ENCODE measurements around the gene RELB. TPM values are rescaled to one million over a fixed set of nuclear protein-coding genes. Genes with fewer than 3 reads are reported as not detected.

The RELB gene
- total RNA-seq, 3 donors from 2014 or later: 20.9 to 30.3 (median 21.1) TPM

DNA sequence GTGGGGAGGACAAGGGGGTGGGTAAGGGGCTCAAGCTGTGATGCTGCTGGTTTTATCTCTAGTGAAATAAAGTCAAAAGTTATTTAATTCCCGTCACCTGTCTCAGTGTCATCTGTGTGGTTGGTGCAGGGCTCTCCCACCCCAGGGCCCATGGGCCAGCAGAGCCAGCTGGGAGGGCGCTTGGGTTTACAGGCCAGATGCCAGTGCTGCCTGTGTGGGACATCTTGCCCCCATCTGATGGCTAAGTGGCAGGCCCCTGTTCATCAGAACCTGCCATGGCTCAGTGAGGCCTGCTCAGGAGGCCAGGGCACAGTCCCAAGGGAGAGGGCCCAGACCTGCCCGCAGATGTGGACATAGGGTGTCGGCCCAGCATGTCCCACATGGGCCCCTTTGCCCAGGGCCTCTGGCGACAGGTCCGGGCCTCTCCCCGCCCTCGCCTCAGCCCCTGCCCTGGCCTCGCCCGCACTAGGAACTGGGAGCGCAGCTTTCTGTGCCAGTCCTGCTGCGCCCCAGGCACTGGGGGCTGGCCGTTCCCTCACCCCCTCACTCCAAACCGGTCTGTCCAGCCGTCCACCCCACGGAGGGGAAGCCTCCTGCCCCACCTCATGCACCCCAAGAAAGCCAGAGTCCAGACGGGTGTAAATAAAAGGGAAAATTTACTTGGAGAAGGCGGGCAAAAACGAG lies 69.7 kb downstream of the RELB start:
- Histone ChIP-seq H3K9me3 (no peaks in the 10 kb centered on the region), H3K4me1 (ENCODE audit: low read depth) (peaks cover 6% of the 10 kb centered on the region), H3K36me3 (ENCODE audit: low read depth) (peaks cover 11% of the 10 kb centered on the region), H3K4me3 (no peak overlapping the region)
- DNase-seq (no peak), ATAC-seq (no peak)
- TF ChIP-seq, protein P1, sequence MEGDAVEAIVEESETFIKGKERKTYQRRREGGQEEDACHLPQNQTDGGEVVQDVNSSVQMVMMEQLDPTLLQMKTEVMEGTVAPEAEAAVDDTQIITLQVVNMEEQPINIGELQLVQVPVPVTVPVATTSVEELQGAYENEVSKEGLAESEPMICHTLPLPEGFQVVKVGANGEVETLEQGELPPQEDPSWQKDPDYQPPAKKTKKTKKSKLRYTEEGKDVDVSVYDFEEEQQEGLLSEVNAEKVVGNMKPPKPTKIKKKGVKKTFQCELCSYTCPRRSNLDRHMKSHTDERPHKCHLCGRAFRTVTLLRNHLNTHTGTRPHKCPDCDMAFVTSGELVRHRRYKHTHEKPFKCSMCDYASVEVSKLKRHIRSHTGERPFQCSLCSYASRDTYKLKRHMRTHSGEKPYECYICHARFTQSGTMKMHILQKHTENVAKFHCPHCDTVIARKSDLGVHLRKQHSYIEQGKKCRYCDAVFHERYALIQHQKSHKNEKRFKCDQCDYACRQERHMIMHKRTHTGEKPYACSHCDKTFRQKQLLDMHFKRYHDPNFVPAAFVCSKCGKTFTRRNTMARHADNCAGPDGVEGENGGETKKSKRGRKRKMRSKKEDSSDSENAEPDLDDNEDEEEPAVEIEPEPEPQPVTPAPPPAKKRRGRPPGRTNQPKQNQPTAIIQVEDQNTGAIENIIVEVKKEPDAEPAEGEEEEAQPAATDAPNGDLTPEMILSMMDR (IDR thresholded peaks at IDR 0.05): no peak
- intact Hi-C loops (cut with DNase I, micrococcal nuclease): no loop called here

- no peak for ATAC-seq
Measured at GRCh38 chr19:45071545-45071938, 70.3 kb downstream of the RELB start.

GRCh38 chr19:45071969-45072790 lies 70.9 kb downstream of the RELB start:
- Histone ChIP-seq H3K4me1 (ENCODE audit: low read depth) (peaks cover 12% of the 10 kb centered on the region), H3K4me3 (no peak overlapping the region), H3K36me3 (ENCODE audit: low read depth) (peaks cover 11% of the 10 kb centered on the region), H3K9me3 (no peaks in the 10 kb centered on the region)
- intact Hi-C loops (cut with DNase I, micrococcal nuclease): no loop called here
- ATAC-seq: no peak
- TF ChIP-seq, protein P1 (IDR thresholded peaks at IDR 0.05): no peak
- DNase-seq: no peak

More at GRCh38 chr19:45071545-45071938, 70.3 kb downstream of the RELB start:
- TF ChIP-seq, protein P1 (IDR thresholded peaks at IDR 0.05): no peak
- no peaks in the 10 kb centered on the region for H3K9me3 ChIP-seq
- peaks cover 7% of the 10 kb centered on the region for H3K4me1 ChIP-seq (ENCODE audit: low read depth)
- intact Hi-C loops (cut with DNase I, micrococcal nuclease): no loop called here
- peaks cover 11% of the 10 kb centered on the region for H3K36me3 ChIP-seq (ENCODE audit: low read depth)
- no peak for DNase-seq
- H3K4me3 ChIP-seq: no peak overlapping the region

DNA sequence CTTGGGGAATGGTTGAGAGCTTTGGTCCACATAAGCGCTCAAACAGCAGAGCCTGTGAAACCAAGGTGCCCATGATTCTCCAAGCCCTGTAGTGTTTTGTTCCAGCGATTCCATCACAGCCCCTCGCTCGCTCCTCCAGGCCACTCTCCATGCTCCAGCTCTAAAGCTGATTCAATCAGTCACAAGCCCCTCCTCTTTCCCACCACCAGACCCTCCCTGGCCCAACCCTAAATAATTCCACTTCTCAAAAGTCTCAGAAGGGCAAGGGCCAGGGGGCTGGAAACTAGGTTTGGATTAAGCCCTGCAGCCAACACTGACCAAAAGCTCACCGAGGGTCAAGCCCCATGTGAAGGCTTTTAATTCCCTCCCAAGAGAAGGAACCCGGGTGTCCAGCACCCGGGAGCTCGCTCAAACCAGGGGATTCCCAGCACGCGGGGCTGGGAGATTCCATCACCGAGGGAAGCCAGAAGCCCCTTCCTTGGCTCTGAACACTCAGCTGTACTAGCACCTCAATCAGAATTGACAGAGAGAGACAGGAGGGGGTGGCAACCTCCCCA lies 73.6 kb downstream of the RELB start:
- no peak for DNase-seq
- no peak overlapping the region for H3K4me3 ChIP-seq
- no peaks in the 10 kb centered on the region for H3K9me3 ChIP-seq
- intact Hi-C loops (cut with DNase I, micrococcal nuclease): no loop called here
- ATAC-seq: no peak
- peaks cover 20% of the 10 kb centered on the region for H3K4me1 ChIP-seq (ENCODE audit: low read depth)
- TF ChIP-seq, protein P1 (IDR thresholded peaks at IDR 0.05): no peak
- peaks cover 11% of the 10 kb centered on the region for H3K36me3 ChIP-seq (ENCODE audit: low read depth)

DNA sequence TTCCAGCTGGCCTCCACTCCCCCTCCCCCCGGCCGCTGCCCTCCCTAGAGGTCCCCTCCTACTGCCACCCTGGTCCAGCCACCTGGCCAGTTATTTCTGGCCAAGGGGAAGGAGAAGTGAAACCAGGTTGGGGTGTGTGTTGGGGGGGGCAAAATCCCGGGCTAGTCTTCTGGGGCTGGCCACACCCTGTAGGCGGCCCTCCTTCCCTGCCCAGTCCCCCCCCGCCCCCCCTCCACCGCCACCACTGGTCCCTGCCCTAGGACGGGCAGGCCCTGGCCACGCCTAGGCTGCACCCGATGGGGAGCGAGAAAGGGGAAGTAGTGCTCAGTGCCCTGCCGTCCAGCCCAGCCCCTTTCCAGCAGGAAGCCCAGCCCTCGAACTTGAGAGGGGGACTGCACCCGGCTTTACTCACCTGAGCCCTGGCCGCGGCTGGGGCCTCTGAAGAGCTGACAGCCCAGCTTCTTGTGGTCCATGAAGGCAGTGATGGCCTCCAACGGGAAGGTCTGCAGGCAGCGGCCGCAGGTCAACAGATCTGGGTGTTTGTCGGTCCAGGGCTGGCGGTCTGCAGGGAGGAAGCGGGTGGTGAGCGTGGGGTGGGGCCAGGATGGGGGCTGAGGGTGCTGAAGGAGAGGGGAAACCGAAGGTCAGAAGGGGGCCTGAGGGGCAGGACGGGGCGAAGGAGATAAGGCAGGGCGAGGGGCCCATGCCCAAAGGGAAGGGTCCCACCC lies 74.2 kb downstream of the RELB start:
- TF ChIP-seq, protein P1 (IDR thresholded peaks at IDR 0.05): no peak
- intact Hi-C loops (cut with DNase I, micrococcal nuclease): no loop called here
- ATAC-seq: peak; percentile 75
- Histone ChIP-seq H3K36me3 (ENCODE audit: low read depth) (peaks cover 11% of the 10 kb centered on the region), H3K9me3 (no peaks in the 10 kb centered on the region), H3K4me3 (peak overlapping the region; percentile 39), H3K4me1 (ENCODE audit: low read depth) (peaks cover 23% of the 10 kb centered on the region)
- peak; percentile 85 to 97 (median 93) for DNase-seq

All from mucosa of descending colon (tissue), 3 donors.